WTC11 (cell line): ENCODE measurements around the gene ZC3HAV1L. TPM values are rescaled to one million over a fixed set of nuclear protein-coding genes. Genes with fewer than 3 reads are reported as not detected.

Experiments used
- ATAC-seq: fragments of 200-7000 bp; cut with Tn5 transposase; 2 replicates; pipeline ENCODE4 v1.10.0; 2021; ENCODE audit warnings: mild to moderate bottlenecking, moderate library complexity
- CTCF ChIA-PET: fragments of 300-600 bp; sonication (Branson Sonifier 250); formaldehyde crosslinking; loops from one replicate; lab custom pipeline; 2021; ENCODE audit warnings: antibody characterized with exemption; lab: Charles Lee
- POLR2A ChIA-PET: fragments of 350-600 bp; sonication (Branson Sonifier 250); formaldehyde crosslinking; loops from one replicate; lab custom pipeline; 2021; ENCODE audit warnings: antibody characterized with exemption; lab: Charles Lee
- DNase-seq: peaks from one replicate; pipeline ENCODE4 v3.0.0; 2021; ENCODE audit warnings: low spot score
- H3K27ac Mint-ChIP-seq: 2 replicates; pipeline ENCODE4 v1.8.0; 2021; ENCODE audit warnings: mixed read lengths
- H3K27me3 Mint-ChIP-seq: 2 replicates; pipeline ENCODE4 v1.8.0; 2021; ENCODE audit warnings: low read depth, mild to moderate bottlenecking, moderate library complexity, mixed read lengths
- H3K36me3 Mint-ChIP-seq: 2 replicates; pipeline ENCODE4 v1.8.0; 2021; ENCODE audit warnings: mixed read lengths
- H3K4me1 Mint-ChIP-seq: 2 replicates; pipeline ENCODE4 v1.8.0; 2022; ENCODE audit warnings: mixed read lengths
- H3K4me3 Mint-ChIP-seq: 2 replicates; pipeline ENCODE4 v1.8.0; 2021; ENCODE audit warnings: mild to moderate bottlenecking, moderate library complexity, mixed read lengths
- H3K9me3 Mint-ChIP-seq: 2 replicates; pipeline ENCODE4 v1.8.0; 2021; ENCODE audit warnings: mixed read lengths
- ARID4B ChIP-seq: sonication (generic); formaldehyde crosslinking; IDR thresholded peaks from 2 replicates; pipeline ENCODE4 v1.8.0; 2023; ENCODE audit warnings: missing genetic modification reagents, mild to moderate bottlenecking, borderline replicate concordance
- CBFB ChIP-seq: sonication (generic); formaldehyde crosslinking; IDR thresholded peaks from 2 replicates; pipeline ENCODE4 v1.8.1; 2022; ENCODE audit warnings: mild to moderate bottlenecking, low read depth, missing genetic modification reagents
- E2F1 ChIP-seq: sonication (generic); formaldehyde crosslinking; IDR thresholded peaks from 2 replicates; pipeline ENCODE4 v1.8.0; 2022; ENCODE audit warnings: mild to moderate bottlenecking, missing genetic modification reagents
- IRF1 ChIP-seq: sonication (generic); formaldehyde crosslinking; IDR thresholded peaks from 2 replicates; pipeline ENCODE4 v1.8.0; 2023; ENCODE audit warnings: missing genetic modification reagents
- MLX ChIP-seq: sonication (generic); formaldehyde crosslinking; IDR thresholded peaks from 2 replicates; pipeline ENCODE4 v1.8.1; 2023; ENCODE audit warnings: mild to moderate bottlenecking, missing genetic modification reagents, moderate library complexity
- MXD4 ChIP-seq: fragments of 250-450 bp; sonication (Bioruptor Pico); IDR thresholded peaks from 2 replicates; pipeline ENCODE4 v1.8.0; 2021; ENCODE audit warnings: mild to moderate bottlenecking, moderate library complexity, borderline replicate concordance
- SMAD4 ChIP-seq: sonication (generic); formaldehyde crosslinking; IDR thresholded peaks from 2 replicates; pipeline ENCODE4 v1.8.0; 2022; ENCODE audit warnings: mild to moderate bottlenecking, missing genetic modification reagents
- STAT6 ChIP-seq: sonication (generic); formaldehyde crosslinking; conservative IDR thresholded peaks from 2 replicates; pipeline ENCODE4 v1.8.1; 2023; ENCODE audit warnings: mild to moderate bottlenecking, low read depth, missing genetic modification reagents, moderate library complexity
- TCF7 ChIP-seq: sonication (generic); formaldehyde crosslinking; IDR thresholded peaks from 2 replicates; pipeline ENCODE4 v1.8.0; 2022; ENCODE audit warnings: mild to moderate bottlenecking, low read depth, missing genetic modification reagents, moderate library complexity
- TP53 ChIP-seq: sonication (generic); formaldehyde crosslinking; IDR thresholded peaks from 2 replicates; pipeline ENCODE4 v1.8.1; 2023; ENCODE audit warnings: mild to moderate bottlenecking, missing genetic modification reagents
- ZBTB43 ChIP-seq: sonication (generic); formaldehyde crosslinking; IDR thresholded peaks from 2 replicates; pipeline ENCODE4 v1.8.1; 2023; ENCODE audit warnings: mild to moderate bottlenecking, missing genetic modification reagents
- ZNF416 ChIP-seq: fragments of 250-450 bp; sonication (Bioruptor Pico); IDR thresholded peaks from 2 replicates; pipeline ENCODE4 v1.9.0; 2021; ENCODE audit warnings: mild to moderate bottlenecking, inconsistent platforms
- total RNA-seq: library from RNA; stranded (reverse); gene quantifications from 3 replicates; pipeline ENCODE4 v1.2.3, GENCODE V29; 2021

Gene ZC3HAV1L
- total RNA-seq, 1 experiment from 2014 or later, result 5.8 TPM

- TF ChIP-seq ARID4B (no peak), MLX (CRISPR knock-in tag) (no peak), ZNF416 (CRISPR knock-in tag) (no peak), IRF1 (CRISPR knock-in tag) (no peak)
Measured at GRCh38 chr7:139068544-139069399, 32.9 kb upstream of the ZC3HAV1L start (continued).

- DNase-seq (no peak), ATAC-seq (no peak)
- ChIA-PET POLR2A (interaction anchor here (0.7 kb wide), 1 partner anchor 28 kb away, joined by 3 read pairs; no protein-coding TSS in a partner anchor), CTCF (interaction anchor here (3.3 kb wide), 1 partner anchor 9 kb away, joined by 13 read pairs; no protein-coding TSS in a partner anchor)
- Mint-ChIP-seq H3K36me3 (peaks cover 71% of the 10 kb centered on the region), H3K4me1 (no peaks in the 10 kb centered on the region), H3K27ac (peak overlapping the region; percentile 58), H3K4me3 (no peak overlapping the region), H3K27me3 (no peaks in the 10 kb centered on the region), H3K9me3 (peaks cover 10% of the 10 kb centered on the region)
- TF ChIP-seq TP53 (CRISPR knock-in tag) (no peak), STAT6 (CRISPR knock-in tag) (no peak), TCF7 (CRISPR knock-in tag) (no peak), SMAD4 (CRISPR knock-in tag) (no peak), CBFB (CRISPR knock-in tag) (no peak), E2F1 (CRISPR knock-in tag) (no peak), MXD4 (no peak), ZBTB43 (CRISPR knock-in tag) (no peak)
Measured at GRCh38 chr7:139066315-139066714, 30.5 kb upstream of the ZC3HAV1L start.
